ENCODE results near the gene MYO1A. TPM values are rescaled to one million over a fixed set of nuclear protein-coding genes. Genes with fewer than 3 reads are reported as not detected.

MYO1A gene
- total RNA-seq, 1 donor, result under 0.01 TPM

DNA sequence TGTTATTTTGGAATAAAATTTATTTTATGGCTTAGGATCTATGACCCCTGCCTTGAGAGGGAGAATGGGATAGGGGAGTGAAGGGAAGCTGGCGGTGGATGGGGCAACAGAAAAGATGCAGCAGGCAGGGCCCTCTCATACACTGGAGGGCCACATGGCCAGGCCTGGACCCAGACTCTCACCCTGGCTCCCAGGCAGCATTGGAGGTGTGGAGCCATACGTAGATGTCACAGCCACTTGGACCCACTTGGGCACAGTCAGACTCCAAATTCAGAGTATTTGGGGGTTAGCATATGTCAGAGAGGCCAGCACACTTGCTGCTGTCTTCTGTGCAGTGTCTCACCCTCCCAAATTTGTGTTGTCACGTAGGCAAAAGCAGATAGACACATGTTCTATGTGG is 45.5 kb upstream of the MYO1A start:
- TF ChIP-seq, protein P1, sequence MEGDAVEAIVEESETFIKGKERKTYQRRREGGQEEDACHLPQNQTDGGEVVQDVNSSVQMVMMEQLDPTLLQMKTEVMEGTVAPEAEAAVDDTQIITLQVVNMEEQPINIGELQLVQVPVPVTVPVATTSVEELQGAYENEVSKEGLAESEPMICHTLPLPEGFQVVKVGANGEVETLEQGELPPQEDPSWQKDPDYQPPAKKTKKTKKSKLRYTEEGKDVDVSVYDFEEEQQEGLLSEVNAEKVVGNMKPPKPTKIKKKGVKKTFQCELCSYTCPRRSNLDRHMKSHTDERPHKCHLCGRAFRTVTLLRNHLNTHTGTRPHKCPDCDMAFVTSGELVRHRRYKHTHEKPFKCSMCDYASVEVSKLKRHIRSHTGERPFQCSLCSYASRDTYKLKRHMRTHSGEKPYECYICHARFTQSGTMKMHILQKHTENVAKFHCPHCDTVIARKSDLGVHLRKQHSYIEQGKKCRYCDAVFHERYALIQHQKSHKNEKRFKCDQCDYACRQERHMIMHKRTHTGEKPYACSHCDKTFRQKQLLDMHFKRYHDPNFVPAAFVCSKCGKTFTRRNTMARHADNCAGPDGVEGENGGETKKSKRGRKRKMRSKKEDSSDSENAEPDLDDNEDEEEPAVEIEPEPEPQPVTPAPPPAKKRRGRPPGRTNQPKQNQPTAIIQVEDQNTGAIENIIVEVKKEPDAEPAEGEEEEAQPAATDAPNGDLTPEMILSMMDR (IDR thresholded peaks at IDR 0.05; ENCODE audit: insufficient read depth, low read depth, low read length), result no peak
- DNase-seq (ENCODE audit: low read depth), result no peak
- H3K4me3 ChIP-seq (ENCODE audit: low read depth, low read length), result no peak overlapping the region

DNA sequence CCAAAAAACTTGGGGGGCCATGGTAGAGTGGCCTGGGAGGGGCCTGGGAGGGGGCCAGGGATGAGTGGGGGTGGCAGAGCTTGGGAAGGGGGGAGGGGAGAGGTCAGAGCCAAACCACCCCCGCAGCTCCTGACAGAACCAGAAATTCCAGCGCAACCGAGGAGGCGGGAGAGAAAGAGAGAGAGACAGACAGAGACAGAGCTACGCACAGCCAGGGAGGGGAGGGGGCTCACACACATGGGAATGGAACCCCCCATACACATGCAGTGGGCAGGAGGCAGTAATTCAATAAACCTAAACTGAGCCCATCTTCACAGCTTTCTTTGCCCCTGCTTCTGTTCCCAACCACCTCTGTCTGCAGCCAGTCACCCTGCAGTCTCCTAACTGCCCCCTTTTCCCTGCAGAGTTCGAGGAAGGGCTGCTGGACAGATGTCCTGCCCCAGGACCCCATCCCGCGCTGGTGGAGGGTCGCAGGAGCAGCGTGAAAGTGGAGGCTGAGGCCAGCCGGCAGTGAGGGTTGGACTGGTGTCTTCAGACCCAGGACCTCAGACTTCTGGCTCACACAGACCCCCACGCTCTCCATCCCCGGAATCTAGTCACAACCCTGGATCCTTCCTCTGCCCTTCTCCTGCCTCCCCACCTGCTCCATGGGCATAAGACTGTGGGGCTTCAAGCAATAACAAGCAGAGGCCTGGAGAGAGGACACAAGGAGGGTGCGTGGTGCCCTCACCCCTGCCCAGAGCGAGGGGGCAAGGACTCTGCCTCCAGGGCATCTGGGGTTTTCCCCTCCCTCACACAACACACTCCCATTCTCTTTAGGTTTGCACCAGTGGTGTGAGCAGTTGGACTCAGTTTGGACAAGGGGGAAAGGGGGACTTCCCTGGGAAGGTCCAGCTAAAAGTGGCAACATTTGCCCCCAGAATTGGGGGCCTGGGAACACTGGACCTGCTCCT is 44.6 kb upstream of the MYO1A start:
- DNase-seq (ENCODE audit: low read depth), result no peak
- no peak overlapping the region for H3K4me3 ChIP-seq (ENCODE audit: low read depth, low read length)
- TF ChIP-seq, protein P1 (IDR thresholded peaks at IDR 0.05; ENCODE audit: insufficient read depth, low read depth, low read length), result no peak

DNA sequence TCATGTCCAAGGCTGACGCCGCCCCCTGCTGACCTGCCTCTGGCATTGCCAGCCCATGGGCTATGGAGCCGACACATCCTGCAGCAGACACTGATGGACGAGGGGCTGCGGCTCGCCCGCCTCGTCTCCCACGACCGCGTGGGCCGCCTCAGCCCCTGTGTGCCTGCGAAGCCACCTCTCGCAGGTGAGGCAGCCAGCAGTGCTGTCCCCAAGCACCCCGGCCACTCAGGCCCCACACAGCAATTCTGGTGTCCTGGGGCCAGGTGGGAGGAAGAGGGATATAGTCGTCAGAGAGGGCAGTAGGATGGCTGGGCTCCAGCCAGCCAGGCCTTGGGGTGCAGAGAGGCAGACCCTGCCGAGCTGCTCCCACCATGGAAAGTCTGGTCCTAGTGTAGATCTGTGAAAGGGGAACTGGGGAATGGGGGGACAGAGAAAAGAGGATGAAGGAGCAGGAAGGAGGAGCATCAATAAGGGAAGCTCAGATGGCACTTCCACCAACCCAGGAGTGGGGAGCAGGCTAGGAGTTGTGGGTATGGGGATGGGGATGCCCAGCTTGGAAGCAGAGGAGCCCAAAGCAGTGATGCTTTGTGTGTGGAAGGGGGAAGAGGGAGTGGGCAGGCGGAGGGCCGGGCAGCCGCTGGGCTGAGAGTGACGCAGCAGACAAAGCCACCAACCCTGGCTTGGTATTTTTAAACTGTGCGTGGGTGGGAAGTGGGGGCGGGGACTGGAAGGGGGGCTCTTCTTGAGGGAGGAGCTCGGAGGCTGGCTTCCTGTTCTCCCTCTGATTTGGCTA is 43.7 kb upstream of the MYO1A start:
- TF ChIP-seq, protein P1 (IDR thresholded peaks at IDR 0.05; ENCODE audit: insufficient read depth, low read depth, low read length), result peak; percentile 61
- peak; percentile 84 for DNase-seq (ENCODE audit: low read depth)
- no peak overlapping the region for H3K4me3 ChIP-seq (ENCODE audit: low read depth, low read length)

DNA sequence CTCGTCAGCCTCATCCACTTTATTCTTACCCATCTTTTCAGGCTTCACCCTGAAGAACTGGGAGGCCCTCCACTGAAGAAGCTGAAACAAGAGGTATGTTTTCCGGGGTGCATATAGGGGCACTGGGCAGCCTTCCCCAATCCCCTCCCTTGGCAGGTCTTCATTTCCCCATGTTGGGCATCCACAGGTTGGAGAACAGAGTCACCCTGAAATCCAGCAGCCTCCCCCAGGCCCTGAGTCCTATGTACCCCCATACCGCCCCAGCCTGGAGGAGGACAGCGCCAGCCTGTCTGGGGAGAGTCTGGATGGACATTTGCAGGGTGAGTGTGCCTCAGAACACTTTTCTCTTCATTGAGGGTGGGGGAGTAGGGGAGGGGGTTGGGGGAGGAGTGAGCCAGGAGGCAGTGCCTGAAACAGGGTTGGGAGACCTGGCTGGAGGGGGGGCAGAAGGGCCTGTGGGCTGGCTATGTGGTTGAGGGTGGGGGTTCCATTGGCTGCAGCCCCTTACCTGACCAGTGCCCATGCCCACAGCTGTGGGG is 43.0 kb upstream of the MYO1A start:
- DNase-seq (ENCODE audit: low read depth), result no peak
- H3K4me3 ChIP-seq (ENCODE audit: low read depth, low read length), result no peak overlapping the region
- TF ChIP-seq, protein P1 (IDR thresholded peaks at IDR 0.05; ENCODE audit: insufficient read depth, low read depth, low read length), result no peak

DNA sequence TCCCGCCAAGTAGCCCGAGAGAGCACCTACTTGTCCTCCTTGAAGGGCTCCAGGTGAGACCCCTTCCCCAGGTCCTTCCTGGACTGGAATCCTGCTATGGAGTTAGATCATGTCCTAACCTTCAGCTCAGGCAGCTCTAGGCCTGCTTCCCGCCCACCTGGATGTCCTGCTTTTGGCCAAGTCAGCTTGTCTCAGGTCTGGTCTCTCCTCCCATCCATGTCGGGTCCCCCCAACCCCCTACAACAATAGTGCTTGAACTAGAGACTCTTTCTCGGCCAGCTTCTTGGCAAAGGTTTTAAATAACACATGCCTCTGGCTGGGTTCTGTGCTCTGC is 42.6 kb upstream of the MYO1A start:
- DNase-seq (ENCODE audit: low read depth), result no peak
- TF ChIP-seq, protein P1 (IDR thresholded peaks at IDR 0.05; ENCODE audit: insufficient read depth, low read depth, low read length), result no peak
- H3K4me3 ChIP-seq (ENCODE audit: low read depth, low read length), result no peak overlapping the region

DNA sequence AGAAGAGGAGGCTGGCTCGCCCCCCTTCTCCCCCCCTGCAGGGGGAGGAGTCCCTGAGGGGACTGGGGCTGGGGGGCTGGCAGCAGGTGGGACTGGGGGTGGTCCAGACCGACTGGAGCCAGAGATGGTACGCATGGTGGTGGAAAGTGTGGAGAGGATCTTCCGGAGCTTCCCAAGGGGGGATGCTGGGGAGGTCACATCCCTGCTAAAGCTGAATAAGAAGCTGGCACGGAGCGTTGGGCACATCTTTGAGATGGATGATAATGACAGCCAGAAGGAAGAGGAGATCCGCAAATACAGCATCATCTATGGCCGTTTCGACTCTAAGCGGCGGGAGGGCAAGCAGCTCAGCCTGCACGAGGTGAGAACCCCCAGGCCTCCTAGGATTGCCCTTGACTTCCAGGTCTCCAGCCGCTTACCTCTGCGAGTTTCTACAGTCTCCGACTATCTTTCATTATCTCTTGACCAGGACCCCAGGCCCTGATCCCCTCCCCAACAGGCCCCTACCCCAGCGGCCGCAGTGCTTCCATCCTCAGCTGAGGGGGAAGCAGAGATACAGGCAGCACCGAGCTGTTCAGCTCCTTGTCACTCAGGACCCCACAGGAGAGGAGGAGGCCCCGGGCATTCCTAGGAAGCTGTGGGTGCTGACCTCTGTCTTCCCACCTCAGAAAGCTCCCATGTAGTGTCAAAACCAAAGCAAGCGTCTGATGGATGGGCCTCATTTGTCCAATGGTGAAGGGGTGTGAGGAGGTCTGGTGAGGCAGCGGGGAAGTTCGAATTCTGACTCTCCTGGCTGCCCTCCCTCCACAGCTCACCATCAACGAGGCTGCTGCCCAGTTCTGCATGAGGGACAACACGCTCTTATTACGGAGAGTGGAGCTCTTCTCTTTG is 42.0 kb upstream of the MYO1A start:
- DNase-seq (ENCODE audit: low read depth), result no peak
- peak overlapping the region; percentile 93 for H3K4me3 ChIP-seq (ENCODE audit: low read depth, low read length)
- TF ChIP-seq, protein P1 (IDR thresholded peaks at IDR 0.05; ENCODE audit: insufficient read depth, low read depth, low read length), result no peak
